Dedifferentiated amniotic fluid mesenchymal stem cell (primary cell): ENCODE results near the gene OR2D3.
"Not testable (repeated sequence)": the region's sequence is repeated elsewhere in the genome, so short reads cannot be mapped to it uniquely, and the experiment has no call there.

ENCODE experiments used
- DNase-seq: peaks from one replicate; pipeline ENCODE4 v3.0.0-alpha.2; 2016; ENCODE audit errors: extremely low spot score

OR2D3 gene, protein sequence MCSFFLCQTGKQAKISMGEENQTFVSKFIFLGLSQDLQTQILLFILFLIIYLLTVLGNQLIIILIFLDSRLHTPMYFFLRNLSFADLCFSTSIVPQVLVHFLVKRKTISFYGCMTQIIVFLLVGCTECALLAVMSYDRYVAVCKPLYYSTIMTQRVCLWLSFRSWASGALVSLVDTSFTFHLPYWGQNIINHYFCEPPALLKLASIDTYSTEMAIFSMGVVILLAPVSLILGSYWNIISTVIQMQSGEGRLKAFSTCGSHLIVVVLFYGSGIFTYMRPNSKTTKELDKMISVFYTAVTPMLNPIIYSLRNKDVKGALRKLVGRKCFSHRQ

DNA sequence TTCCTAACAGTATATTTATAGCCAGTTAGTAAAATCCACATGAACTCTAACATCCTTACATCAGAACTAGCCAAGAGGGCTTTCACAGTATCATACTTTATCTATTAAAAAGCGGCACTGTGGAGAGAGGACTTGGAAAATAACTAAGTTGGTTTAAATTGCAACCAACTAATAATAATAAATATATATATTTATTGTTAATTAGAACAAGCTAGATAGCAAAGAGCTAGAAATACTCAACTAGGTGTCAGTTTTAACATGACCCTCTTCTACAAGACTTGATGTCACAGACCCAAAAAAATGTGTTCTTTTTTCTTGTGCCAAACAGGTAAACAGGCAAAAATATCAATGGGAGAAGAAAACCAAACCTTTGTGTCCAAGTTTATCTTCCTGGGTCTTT is at the start of gene OR2D3:
Gene OR2D3 (plus strand): TSS at position 301 of the 400 bp plus-strand sequence. CDS start 0 bp downstream, at position 301.
- no peak for DNase-seq

- no peak for DNase-seq
Measured at GRCh38 chr11:6871278-6871677, 49.5 kb upstream of the OR2D3 start.

GRCh38 chr11:6875761-6876160 is 45.0 kb upstream of the OR2D3 start:
- DNase-seq: no peak

GRCh38 chr11:6876325-6876724 is 44.5 kb upstream of the OR2D3 start, which contains the start of gene OR10A4:
Gene OR10A4, plus strand, starts transcription at chr11:6876625. Its CDS starts 23 bp downstream, at chr11:6876648.
- no peak for DNase-seq

GRCh38 chr11:6876914-6877313 is 43.9 kb upstream of the OR2D3 start:
- no peak for DNase-seq

DNA sequence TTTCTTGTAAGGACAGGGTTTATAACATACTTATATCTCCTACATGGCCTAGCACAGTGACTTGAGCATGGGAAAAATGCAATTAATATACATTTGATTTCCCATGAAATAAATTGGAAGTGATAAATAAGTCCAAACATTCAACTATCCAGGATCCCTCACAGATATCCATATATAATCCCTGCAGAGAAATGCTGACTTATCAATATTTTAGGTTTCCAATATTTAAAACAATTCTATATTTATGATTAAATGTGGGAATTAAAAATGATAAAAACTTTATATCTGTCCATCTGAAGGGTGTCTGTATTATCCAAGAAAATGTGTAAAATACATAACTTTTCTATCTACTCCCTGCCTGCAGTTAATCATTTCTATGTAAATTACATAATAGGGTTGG is 38.1 kb upstream of the OR2D3 start:
- no peak for DNase-seq

GRCh38 chr11:6887711-6888110 is 33.1 kb upstream of the OR2D3 start:
- DNase-seq: not testable (repeated sequence)

DNA sequence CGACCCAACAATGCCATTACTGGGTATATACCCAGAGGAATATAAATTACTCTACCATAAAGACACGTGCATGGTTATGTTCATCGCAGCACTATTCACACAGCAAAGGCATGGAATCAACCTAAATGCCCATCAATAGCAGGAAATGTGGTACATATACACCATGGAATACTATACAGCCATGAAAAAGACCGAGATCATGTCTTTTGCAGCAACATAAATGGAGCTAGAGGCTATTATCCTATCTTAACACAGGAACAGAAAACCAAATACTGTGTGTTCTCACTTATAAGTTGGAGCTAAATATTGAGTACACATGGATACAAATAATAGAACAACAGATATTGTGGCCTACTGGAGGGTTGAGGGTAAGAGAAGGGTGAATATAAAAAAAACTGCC is 32.0 kb upstream of the OR2D3 start:
- no peak for DNase-seq

GRCh38 chr11:6889835-6890234 is 31.0 kb upstream of the OR2D3 start:
- DNase-seq: no peak

DNA sequence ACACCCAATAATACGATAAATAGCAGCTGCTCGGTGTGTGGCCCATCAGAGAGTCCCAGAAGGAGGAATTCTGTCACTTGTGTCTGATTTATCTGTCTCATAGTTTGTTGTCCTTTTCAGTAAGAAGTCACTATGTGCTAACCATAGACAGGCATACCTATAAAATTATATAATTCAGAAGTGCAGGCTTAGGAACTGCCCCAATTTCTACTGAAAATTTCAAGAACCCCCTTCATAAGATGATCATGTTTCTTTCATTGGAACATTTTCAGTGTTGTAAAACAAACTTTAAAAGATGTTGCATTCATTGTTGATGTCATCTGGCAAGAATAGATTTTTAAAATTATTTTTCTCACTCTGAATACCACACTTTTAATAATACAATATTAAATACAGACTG is 28.4 kb upstream of the OR2D3 start, which contains the start of gene OR2D2:
Gene OR2D2 (minus strand): TSS at position 101 of the 400 bp plus-strand sequence. CDS start 0 bp downstream, at position 101.
- DNase-seq: no peak

DNA sequence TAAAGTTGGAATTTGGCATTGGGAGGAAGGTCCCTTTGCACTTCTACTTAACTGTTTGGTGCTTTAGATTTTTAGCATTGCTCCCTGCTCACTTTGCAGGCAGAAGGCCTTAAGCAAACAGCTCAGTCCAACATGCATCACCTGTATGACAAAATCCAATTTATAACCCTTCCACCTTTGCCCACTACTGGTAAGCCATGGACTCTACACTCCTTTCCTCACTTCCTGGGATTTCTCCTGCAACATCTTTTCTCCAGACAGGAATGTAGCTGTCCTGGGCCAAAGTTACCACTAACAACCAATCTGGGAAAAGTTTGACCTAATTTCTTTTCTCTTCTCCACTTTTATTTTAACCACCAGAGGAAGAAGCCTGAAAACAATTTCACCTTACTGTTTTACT is 26.7 kb upstream of the OR2D3 start:
- no peak for DNase-seq

DNA sequence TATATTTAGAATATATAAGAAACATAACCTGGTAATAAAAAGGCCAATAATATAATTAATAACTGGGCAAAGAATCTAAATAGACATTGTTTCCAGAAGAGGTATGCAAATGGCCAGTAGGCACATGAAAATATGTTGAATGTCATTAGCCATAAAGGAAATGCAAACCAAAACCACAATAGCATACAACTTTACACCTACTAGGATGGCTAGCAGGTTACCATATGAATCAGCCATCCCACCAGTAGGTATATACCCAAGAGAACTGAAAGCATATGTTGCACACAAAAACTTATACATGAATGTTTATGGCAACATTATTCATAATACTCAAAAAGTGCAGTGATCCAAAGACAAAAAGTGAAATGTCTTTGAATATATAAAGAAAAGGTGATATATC is 25.8 kb upstream of the OR2D3 start:
- no peak for DNase-seq

DNA sequence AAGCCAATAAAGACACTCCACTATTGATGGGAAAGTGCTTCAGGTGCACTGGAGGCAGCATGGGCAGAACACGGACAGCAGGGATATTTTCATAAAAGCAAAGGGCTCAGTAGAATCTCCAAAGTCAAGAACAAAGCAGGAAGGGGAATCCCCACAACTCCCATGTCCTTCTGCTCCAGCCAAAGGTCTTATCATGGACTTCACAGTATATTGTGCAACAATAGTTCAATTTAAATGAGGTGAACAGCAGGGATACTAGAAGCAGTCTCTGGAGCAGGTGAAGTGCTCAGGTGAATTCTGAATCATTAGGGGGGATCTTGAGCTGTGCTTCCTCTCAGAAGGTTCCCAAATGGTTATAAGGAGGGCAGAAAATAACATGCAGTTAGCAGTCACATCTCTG is 21.9 kb upstream of the OR2D3 start:
- no peak for DNase-seq

GRCh38 chr11:6900327-6900999 is 20.3 kb upstream of the OR2D3 start:
- no peak for DNase-seq

DNA sequence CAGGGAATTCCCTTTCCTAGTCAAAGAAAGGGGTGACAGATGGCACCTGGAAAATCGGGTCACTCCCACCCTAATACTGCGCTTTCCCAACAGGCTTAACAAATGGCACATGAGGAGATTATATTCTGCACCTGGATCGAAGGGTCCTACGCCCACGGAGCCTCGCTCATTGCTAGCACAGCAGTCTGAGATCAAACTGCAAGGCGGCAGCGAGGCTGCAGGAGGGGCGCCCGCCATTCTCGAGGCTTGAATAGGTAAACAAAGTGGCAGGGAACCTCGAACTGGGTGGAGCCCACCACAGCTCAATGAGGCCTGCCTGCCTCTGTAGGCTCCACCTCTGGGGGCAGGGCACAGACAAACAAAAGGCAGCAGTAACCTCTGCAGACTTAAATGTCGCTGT is 16.0 kb upstream of the OR2D3 start:
- DNase-seq: not testable (repeated sequence)

DNA sequence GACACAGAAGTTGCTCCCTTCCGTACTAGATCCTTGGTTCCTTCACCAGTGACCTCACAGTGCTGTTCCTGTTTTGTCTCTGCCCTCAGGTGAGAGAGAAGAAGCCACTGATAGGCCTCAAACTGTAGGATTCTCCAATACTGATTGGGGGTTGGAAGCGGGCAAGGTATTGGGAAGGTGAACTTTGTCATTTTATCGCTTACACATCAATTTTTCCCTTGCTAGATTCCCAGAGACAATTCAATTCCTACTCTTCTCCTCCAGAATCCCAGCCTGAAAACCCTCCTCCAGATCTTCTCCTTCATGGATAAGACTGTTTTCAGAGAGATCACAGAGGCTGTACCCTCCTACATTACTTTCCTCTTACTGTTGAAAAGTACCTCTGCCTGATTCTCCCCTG is 9.4 kb upstream of the OR2D3 start:
- no peak for DNase-seq

DNA sequence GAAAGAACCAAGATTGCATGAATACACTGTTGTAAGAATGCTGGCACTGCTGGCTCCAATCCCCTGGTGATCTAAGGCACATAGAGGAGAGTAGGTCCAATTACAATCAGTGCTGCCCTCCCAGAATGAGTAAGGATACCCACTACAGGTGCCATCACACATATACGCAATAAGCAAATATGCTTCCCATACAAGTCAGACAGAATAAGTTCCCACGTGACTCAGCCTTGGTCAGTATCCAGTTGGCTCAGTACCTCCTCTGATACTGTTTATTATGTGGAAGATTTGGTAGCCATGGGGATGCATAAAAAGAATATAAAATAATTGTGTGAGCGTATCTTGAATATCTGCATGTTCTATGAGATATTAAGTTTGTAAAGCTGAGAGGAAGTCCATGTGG is 8.9 kb upstream of the OR2D3 start:
- no peak for DNase-seq

- no peak for DNase-seq
Measured at GRCh38 chr11:6919698-6920097, 1.1 kb upstream of the OR2D3 start.

DNA sequence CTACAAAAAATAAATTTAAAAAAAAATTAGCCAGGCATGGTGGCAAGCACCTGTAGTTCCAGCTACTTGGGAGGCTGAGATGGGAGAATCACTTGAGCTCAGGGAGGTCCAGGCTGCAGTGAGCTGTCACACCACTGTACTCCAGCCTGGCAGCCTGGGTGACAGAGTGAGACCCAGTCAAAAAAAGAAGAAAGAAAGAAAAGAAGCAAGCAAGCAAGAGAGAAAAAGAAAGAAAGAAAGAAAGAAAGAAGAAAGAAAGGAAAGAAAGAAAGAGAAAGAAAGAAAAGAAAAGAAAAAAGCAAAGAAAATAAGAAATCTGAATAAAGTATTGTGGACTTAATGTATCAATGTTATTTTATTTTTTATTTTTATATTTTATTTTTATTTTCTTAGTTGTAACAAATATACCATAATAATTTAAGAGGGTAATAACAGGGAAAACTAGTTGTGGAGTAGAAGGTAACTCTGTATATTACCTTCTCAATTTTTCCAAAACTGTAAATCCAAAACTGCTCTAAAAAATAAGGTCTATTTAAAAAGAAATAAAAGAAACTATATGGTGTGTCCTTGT is 4.3 kb downstream of the OR2D3 start:
- no peak for DNase-seq

- no peak for DNase-seq
Measured at GRCh38 chr11:6925636-6926207, 4.9 kb downstream of the OR2D3 start.

DNA sequence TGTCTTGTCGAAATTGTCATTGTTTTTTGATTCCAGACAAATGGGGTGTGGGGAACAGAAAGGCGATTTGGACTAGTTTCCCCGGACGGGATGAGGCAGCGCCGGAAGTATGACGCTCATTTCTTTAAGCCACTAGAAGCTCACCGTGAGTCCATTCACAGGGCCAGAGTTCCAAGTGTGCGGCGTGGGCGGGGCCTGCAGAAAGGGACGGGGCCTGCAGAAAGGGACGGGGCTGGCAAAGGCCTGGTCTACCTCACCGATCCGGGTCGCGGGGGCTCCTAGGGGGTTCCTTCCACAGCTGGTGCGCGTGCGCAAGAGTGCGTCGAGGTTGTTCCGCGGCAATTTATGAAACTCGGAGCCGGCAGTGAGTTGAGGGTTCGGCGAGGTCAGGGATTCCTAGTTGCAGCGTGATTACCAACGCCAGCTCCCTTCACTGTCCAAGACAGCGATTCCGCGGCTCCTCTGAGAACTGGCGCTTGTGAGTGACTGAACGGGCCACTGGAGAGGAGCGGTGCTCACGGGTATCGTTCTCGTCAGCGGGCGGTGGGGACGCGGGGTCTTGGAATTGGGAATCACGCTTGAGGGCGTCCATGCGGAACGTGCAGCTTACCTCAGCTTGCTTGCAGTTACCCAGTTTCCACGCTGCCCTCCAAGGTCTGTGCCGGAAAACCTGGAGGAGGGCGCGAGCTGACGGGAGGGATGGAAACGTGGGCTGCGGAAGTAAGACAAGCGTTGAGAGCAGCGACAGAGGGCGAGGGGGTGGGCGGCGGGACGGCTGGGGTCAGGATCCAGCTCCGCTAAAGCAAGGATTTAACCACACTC is 5.6 kb downstream of the OR2D3 start, which contains the start of gene ZNF215:
Gene ZNF215 (plus strand): TSS at position 219 of the 822 bp plus-strand sequence. CDS start 5,847 bp downstream, outside the sequence.
- DNase-seq: peak; percentile 81
